Measurements from ENCODE around the gene ACRBP.

The ACRBP gene

GRCh38 chr12:6684609-6685008, 37.4 kb upstream of the ACRBP start:
- Histone ChIP-seq H3K4me3 (ENCODE audit: insufficient read depth, low read depth, low read length) (no peak overlapping the region), H3K4me1 (ENCODE audit: control insufficient read depth, insufficient read depth, low read length) (peaks cover 8% of the 10 kb centered on the region), H3K9me3 (ENCODE audit: control insufficient read depth, low read length) (no peaks in the 10 kb centered on the region), H3K27ac (ENCODE audit: insufficient read depth, low read depth, low read length, poor library complexity, severe bottlenecking) (no peak overlapping the region), H3K36me3 (ENCODE audit: control insufficient read depth, insufficient read depth, low read length) (peaks cover under 1% of the 10 kb centered on the region), H3K27me3 (ENCODE audit: control insufficient read depth, insufficient read depth, low read length, poor library complexity, severe bottlenecking) (no peaks in the 10 kb centered on the region)
- 72% methylated on average over 6 of the region's 6 CpGs for WGBS, 2 experiments

DNA sequence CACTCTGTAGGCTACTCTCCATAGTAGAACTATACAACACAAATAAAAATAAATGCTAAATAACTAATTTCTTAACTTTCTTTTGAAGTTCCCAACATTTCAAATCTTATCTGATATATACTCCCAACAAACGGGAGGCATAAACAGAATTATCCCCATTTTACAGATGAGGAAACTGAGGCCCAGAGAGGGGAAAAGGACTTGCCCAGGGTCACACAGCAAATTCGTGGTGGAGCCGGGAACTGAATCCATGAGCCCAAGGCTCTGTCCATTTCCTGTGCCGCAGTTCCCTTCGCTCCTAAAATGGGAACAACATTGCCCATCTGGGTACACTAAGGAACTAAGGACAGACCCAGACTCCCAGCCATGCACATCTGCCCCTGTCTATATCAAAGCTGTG, 29.7 kb upstream of the ACRBP start:
- Histone ChIP-seq H3K36me3 (ENCODE audit: control insufficient read depth, insufficient read depth, low read length) (peaks cover 42% of the 10 kb centered on the region), H3K4me3 (ENCODE audit: insufficient read depth, low read depth, low read length) (no peak overlapping the region), H3K9me3 (ENCODE audit: control insufficient read depth, low read length) (no peaks in the 10 kb centered on the region), H3K27ac (ENCODE audit: insufficient read depth, low read depth, low read length, poor library complexity, severe bottlenecking) (no peak overlapping the region), H3K4me1 (ENCODE audit: control insufficient read depth, insufficient read depth, low read length) (no peaks in the 10 kb centered on the region), H3K27me3 (ENCODE audit: control insufficient read depth, insufficient read depth, low read length, poor library complexity, severe bottlenecking) (no peaks in the 10 kb centered on the region)
- 96% methylated on average over 5 of the region's 5 CpGs for WGBS, 2 experiments

DNA sequence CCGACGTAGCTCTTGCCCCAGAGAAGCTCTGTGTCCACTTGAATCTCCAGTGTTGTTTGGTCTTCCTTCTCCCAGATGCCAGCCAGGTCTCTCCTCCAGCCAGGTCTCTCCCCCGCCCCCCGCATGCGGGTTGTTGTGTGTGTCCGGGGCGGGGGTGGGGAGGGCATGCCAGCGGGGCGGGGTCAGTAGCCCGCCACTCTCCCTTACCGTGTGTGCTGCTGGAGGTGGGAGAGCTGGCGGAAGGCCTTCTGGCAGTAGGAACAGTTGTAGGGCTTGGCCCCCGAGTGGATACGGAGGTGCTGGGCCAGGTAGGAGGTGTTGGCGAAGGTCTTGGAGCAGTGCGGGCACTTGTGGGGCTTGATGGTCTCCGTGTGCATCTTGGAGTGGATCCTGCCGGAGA, 24.9 kb upstream of the ACRBP start:
- 94 to 96% methylated on average over 18 of the region's 18 CpGs for WGBS, 2 experiments
- Histone ChIP-seq H3K27ac (ENCODE audit: insufficient read depth, low read depth, low read length, poor library complexity, severe bottlenecking) (no peak overlapping the region), H3K4me1 (ENCODE audit: control insufficient read depth, insufficient read depth, low read length) (no peaks in the 10 kb centered on the region), H3K27me3 (ENCODE audit: control insufficient read depth, insufficient read depth, low read length, poor library complexity, severe bottlenecking) (no peaks in the 10 kb centered on the region), H3K36me3 (ENCODE audit: control insufficient read depth, insufficient read depth, low read length) (peaks cover 59% of the 10 kb centered on the region), H3K9me3 (ENCODE audit: control insufficient read depth, low read length) (no peaks in the 10 kb centered on the region), H3K4me3 (ENCODE audit: insufficient read depth, low read depth, low read length) (no peak overlapping the region)

GRCh38 chr12:6667559-6668210, 20.5 kb upstream of the ACRBP start:
- no peak overlapping the region for H3K27ac ChIP-seq (ENCODE audit: insufficient read depth, low read depth, low read length, poor library complexity, severe bottlenecking)
- no peaks in the 10 kb centered on the region for H3K4me1 ChIP-seq (ENCODE audit: control insufficient read depth, insufficient read depth, low read length)
- no peaks in the 10 kb centered on the region for H3K27me3 ChIP-seq (ENCODE audit: control insufficient read depth, insufficient read depth, low read length, poor library complexity, severe bottlenecking)
- peaks cover 54% of the 10 kb centered on the region for H3K36me3 ChIP-seq (ENCODE audit: control insufficient read depth, insufficient read depth, low read length)
- WGBS, 2 experiments, result 89 to 93% methylated on average over 8 of the region's 8 CpGs
- H3K4me3 ChIP-seq (ENCODE audit: insufficient read depth, low read depth, low read length), result no peak overlapping the region
- H3K9me3 ChIP-seq (ENCODE audit: control insufficient read depth, low read length), result no peaks in the 10 kb centered on the region

DNA sequence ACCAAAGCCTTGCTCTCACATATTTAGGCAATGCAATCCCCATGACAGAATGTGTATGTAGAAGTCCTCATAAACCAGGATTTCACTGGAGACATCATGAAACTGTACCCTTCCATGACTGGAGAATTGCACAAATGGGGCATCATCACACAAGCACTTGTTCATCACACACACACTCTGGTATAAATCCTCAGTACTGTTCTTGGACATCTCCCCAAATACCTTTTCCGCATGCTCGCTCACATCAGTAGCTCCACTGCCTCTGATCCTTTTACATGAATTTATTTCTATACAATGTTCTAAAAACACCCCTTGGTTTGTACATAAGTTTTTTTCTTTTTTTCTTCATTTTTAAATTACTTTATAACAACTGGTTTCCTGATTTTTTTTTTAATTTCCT, 19.0 kb upstream of the ACRBP start:
- WGBS, 2 experiments, result 96 to 99% methylated on average over 2 of the region's 2 CpGs
- Histone ChIP-seq H3K36me3 (ENCODE audit: control insufficient read depth, insufficient read depth, low read length) (peaks cover 39% of the 10 kb centered on the region), H3K9me3 (ENCODE audit: control insufficient read depth, low read length) (no peaks in the 10 kb centered on the region), H3K27ac (ENCODE audit: insufficient read depth, low read depth, low read length, poor library complexity, severe bottlenecking) (no peak overlapping the region), H3K4me1 (ENCODE audit: control insufficient read depth, insufficient read depth, low read length) (peaks cover 3% of the 10 kb centered on the region), H3K4me3 (ENCODE audit: insufficient read depth, low read depth, low read length) (no peak overlapping the region), H3K27me3 (ENCODE audit: control insufficient read depth, insufficient read depth, low read length, poor library complexity, severe bottlenecking) (no peaks in the 10 kb centered on the region)

GRCh38 chr12:6664902-6665301, 17.7 kb upstream of the ACRBP start:
- peaks cover 3% of the 10 kb centered on the region for H3K4me1 ChIP-seq (ENCODE audit: control insufficient read depth, insufficient read depth, low read length)
- H3K27me3 ChIP-seq (ENCODE audit: control insufficient read depth, insufficient read depth, low read length, poor library complexity, severe bottlenecking), result no peaks in the 10 kb centered on the region
- H3K9me3 ChIP-seq (ENCODE audit: control insufficient read depth, low read length), result no peaks in the 10 kb centered on the region
- H3K4me3 ChIP-seq (ENCODE audit: insufficient read depth, low read depth, low read length), result no peak overlapping the region
- WGBS, 2 experiments, result 93 to 97% methylated on average over 2 of the region's 2 CpGs
- no peak overlapping the region for H3K27ac ChIP-seq (ENCODE audit: insufficient read depth, low read depth, low read length, poor library complexity, severe bottlenecking)
- peaks cover 27% of the 10 kb centered on the region for H3K36me3 ChIP-seq (ENCODE audit: control insufficient read depth, insufficient read depth, low read length)

DNA sequence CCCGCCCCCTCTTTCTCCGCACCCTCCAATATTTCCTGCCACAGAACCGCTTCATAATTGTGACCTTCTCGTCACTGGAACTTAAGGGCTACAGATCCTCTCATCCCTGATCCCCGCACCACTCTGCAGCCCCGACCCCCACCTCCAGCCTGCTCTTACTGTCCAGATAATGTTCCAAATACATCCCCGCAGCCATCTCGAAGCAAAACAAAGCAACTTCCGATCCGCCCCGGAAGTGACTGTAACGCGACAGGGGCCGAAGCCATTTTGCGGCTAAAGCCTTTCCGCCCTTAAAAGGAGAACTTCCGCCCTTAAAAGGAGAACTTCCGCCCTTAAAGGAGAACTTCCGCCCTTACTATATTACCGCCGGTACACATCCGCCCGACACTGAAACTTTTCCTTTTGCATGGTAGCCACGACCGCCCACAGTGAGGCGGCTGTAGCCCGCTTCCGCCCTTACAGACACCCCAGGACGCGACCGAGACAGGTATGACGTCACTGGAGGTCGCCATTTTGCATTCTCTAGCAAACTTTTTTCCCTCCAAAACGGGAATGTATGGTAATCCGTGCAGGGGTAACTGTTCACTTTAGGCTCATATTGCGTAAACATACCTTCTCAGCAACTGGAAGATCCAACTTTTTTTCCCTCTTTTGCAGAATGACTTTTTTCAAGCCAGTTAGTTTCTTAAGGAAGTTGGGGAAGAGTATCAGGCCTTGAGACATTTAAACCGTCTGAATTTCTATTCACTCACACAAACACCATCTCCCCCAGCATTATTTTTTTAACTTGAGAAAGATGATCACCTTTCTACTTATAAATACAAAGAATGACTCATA, 15.9 kb upstream of the ACRBP start, which contains the start of gene ING4:
Gene ING4 (minus strand): TSS at position 214 of the 837 bp plus-strand sequence. CDS start 18 bp downstream, at position 196.
- H3K9me3 ChIP-seq (ENCODE audit: control insufficient read depth, low read length), result no peaks in the 10 kb centered on the region
- WGBS, 2 experiments, result 3% methylated on average over 37 of the region's 37 CpGs
- peak within 1 kb of the TSS; percentile 71 for H3K27ac ChIP-seq (ENCODE audit: insufficient read depth, low read depth, low read length, poor library complexity, severe bottlenecking)
- peak within 1 kb of the TSS; percentile 79 for H3K4me3 ChIP-seq (ENCODE audit: insufficient read depth, low read depth, low read length)
- H3K36me3 ChIP-seq (ENCODE audit: control insufficient read depth, insufficient read depth, low read length), result peaks cover 13% of the 10 kb centered on the region
- peaks cover 3% of the 10 kb centered on the region for H3K4me1 ChIP-seq (ENCODE audit: control insufficient read depth, insufficient read depth, low read length)
- no peaks in the 10 kb centered on the region for H3K27me3 ChIP-seq (ENCODE audit: control insufficient read depth, insufficient read depth, low read length, poor library complexity, severe bottlenecking)

DNA sequence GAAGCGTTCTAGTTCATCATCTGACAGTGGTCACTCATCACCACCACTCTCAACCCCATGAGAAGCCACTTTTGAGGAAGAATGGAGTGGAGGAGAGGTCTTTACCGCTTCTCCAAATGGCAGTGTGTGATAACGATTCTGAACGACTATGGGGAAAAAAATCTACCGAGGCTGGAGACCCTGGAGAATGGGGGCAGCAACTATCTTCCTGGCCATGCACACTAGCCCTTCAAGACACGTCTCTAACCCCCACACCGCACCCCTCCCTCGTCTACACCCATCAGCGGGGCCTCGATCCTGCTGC, 15.3 kb upstream of the ACRBP start:
- Histone ChIP-seq H3K4me1 (ENCODE audit: control insufficient read depth, insufficient read depth, low read length) (peaks cover 3% of the 10 kb centered on the region), H3K9me3 (ENCODE audit: control insufficient read depth, low read length) (no peaks in the 10 kb centered on the region), H3K27ac (ENCODE audit: insufficient read depth, low read depth, low read length, poor library complexity, severe bottlenecking) (peak overlapping the region; percentile 71), H3K36me3 (ENCODE audit: control insufficient read depth, insufficient read depth, low read length) (peaks cover 8% of the 10 kb centered on the region), H3K27me3 (ENCODE audit: control insufficient read depth, insufficient read depth, low read length, poor library complexity, severe bottlenecking) (no peaks in the 10 kb centered on the region), H3K4me3 (ENCODE audit: insufficient read depth, low read depth, low read length) (peak overlapping the region; percentile 79)
- WGBS, 2 experiments, result 1 to 2% methylated on average over 10 of the region's 10 CpGs

GRCh38 chr12:6653987-6654386, 6.8 kb upstream of the ACRBP start:
- peaks cover 40% of the 10 kb centered on the region for H3K36me3 ChIP-seq (ENCODE audit: control insufficient read depth, insufficient read depth, low read length)
- H3K4me1 ChIP-seq (ENCODE audit: control insufficient read depth, insufficient read depth, low read length), result no peaks in the 10 kb centered on the region

DNA sequence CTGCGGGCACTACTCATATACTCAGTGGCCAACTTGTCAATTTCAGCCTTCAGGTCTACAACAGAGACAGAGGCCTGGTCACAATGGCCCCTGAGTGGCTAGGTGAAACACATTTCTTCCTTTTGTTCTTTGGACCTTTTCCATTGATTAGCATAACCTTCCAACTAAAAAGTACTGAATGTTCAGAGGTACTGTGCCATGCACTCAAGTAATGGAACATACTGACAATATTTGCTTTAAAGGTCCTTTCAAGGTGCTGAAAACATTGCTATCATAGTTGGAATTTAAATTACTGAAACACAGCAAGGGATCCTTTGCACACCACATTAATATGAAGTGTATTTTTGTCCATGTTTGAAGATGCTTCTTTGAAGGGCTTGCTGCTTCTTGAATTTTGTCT, 6.1 kb upstream of the ACRBP start:
- 93 to 97% methylated on average over 1 of the region's 1 CpG for WGBS, 2 experiments
- Histone ChIP-seq H3K36me3 (ENCODE audit: control insufficient read depth, insufficient read depth, low read length) (peaks cover 40% of the 10 kb centered on the region), H3K27me3 (ENCODE audit: control insufficient read depth, insufficient read depth, low read length, poor library complexity, severe bottlenecking) (no peaks in the 10 kb centered on the region), H3K4me1 (ENCODE audit: control insufficient read depth, insufficient read depth, low read length) (no peaks in the 10 kb centered on the region), H3K9me3 (ENCODE audit: control insufficient read depth, low read length) (no peaks in the 10 kb centered on the region), H3K27ac (ENCODE audit: insufficient read depth, low read depth, low read length, poor library complexity, severe bottlenecking) (no peak overlapping the region), H3K4me3 (ENCODE audit: insufficient read depth, low read depth, low read length) (no peak overlapping the region)

More at GRCh38 chr12:6653987-6654386, 6.8 kb upstream of the ACRBP start:
- Histone ChIP-seq H3K9me3 (ENCODE audit: control insufficient read depth, low read length) (no peaks in the 10 kb centered on the region), H3K27ac (ENCODE audit: insufficient read depth, low read depth, low read length, poor library complexity, severe bottlenecking) (no peak overlapping the region), H3K4me3 (ENCODE audit: insufficient read depth, low read depth, low read length) (no peak overlapping the region), H3K27me3 (ENCODE audit: control insufficient read depth, insufficient read depth, low read length, poor library complexity, severe bottlenecking) (no peaks in the 10 kb centered on the region)
- 92 to 95% methylated on average over 5 of the region's 5 CpGs for WGBS, 2 experiments
